Stomach smooth muscle (tissue), 2 donors: Measurements from ENCODE around the gene PROSER2.

ENCODE experiments used
- H3K27ac ChIP-seq: one replicate; pipeline ENCODE4 v1.7.0; 2013; ENCODE audit warnings: mild to moderate bottlenecking, low read length, inconsistent platforms
- H3K27me3 ChIP-seq, 2 donors: one replicate each; pipeline ENCODE4 v1.7.0; 2013; ENCODE audit warnings: low read length in 2 of 2; ENCODE audit not compliant: insufficient read depth in 2 of 2, control insufficient read depth in 1 of 2
- H3K36me3 ChIP-seq, 2 donors: one replicate each; pipeline ENCODE4 v1.7.0; 2013; ENCODE audit warnings: low read length in 2 of 2; ENCODE audit not compliant: control insufficient read depth in 2 of 2, insufficient read depth in 2 of 2
- H3K4me1 ChIP-seq: one replicate; pipeline ENCODE4 v1.7.0; 2013; ENCODE audit warnings: low read length; ENCODE audit not compliant: control insufficient read depth, insufficient read depth
- H3K4me3 ChIP-seq, 2 donors: one replicate each; pipeline ENCODE4 v1.7.0; 2013; ENCODE audit warnings: low read length in 2 of 2
- H3K9ac ChIP-seq, 2 donors: one replicate each; pipeline ENCODE4 v1.7.0; 2013; ENCODE audit warnings: low read length in 2 of 2, mild to moderate bottlenecking in 1 of 2
- H3K9me3 ChIP-seq, 2 donors: one replicate each; pipeline ENCODE4 v1.7.0; 2013; ENCODE audit warnings: low read length in 2 of 2; ENCODE audit not compliant: control insufficient read depth in 2 of 2
- donor health status: healthy.
- donor health status: Pancreatic carcinoma.

Gene PROSER2

DNA sequence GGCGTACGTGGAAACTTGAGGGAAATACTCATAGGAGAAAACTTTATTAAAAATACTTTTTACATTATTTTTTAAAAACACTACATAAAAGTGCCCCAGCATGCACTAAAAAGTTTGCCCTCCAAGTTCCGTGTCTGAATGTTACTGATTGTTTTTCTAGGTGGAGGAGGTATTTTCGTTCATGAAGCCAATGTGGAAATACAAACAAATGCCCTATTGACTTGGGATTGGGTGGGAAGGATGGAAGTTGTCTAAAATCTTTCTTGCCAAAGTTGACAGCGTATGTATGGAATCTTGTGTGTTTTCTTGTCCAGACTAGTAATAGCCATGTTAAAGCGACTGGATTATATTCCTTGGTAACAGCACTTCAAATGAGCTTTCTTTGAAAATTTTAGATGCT, 1.2 kb downstream of the PROSER2 start:
- Histone ChIP-seq H3K27ac (no peak overlapping the region), H3K9me3 (no peaks in the 10 kb centered on the region), H3K27me3 (peaks cover 16 to 28% of the 10 kb centered on the region in 2 donors), H3K36me3 (no peaks in the 10 kb centered on the region), H3K4me1 (peaks cover 9% of the 10 kb centered on the region), H3K4me3 (no peak overlapping the region), H3K9ac (no peak overlapping the region)

DNA sequence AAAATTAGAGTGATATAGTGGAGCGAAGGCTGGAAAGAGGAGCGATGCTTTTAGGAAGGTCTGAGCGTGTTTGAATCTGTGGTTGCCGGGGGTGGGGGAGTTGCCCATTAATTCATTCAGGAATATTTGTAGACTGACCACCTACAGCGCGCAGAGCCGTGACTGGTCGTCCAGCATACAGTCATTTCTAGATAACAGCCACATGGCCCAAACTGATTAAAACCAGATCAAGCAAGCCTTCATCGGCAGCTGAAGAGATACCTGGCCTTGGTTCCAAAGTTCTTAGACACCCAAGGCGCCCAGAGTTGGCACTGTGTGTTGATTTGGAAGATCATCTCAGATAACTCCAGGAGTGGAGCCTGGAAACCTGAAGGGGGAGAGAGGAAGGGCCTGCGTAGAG, 1.7 kb downstream of the PROSER2 start:
- H3K9ac ChIP-seq, result no peak overlapping the region
- H3K4me1 ChIP-seq, result peaks cover 9% of the 10 kb centered on the region
- no peaks in the 10 kb centered on the region for H3K36me3 ChIP-seq
- no peak overlapping the region for H3K4me3 ChIP-seq
- no peaks in the 10 kb centered on the region for H3K9me3 ChIP-seq
- peaks cover 16 to 28% of the 10 kb centered on the region in 2 donors for H3K27me3 ChIP-seq
- H3K27ac ChIP-seq, result no peak overlapping the region

DNA sequence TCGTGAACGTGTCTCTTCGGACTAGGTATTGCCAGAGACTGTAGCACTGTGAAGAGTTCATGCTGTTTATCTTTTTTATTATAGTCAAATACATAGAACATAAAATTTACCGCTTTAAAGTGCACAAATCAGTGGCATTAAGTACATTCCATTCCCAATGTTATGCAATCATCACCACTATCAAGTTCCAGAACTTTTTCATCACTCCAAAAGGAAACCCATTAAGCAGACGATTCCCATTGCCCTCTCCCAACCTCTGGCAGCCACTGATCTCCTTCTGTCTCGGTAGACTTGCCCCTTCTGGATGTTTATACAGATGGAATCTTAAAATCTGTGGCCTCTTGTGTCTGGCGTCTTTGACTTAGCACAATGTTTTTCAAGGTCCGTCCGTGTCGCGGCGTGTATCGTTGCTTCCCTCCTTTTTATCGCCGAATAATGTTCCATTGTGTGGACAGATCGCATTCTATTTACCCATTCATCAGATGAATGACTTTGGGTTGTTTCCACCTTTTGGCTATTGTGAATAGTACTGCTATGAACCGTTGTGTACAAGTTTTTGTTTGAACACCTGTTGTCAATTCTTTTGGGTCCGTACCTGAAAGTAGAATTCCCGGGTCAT, 2.7 kb downstream of the PROSER2 start:
- no peak overlapping the region for H3K9ac ChIP-seq
- no peaks in the 10 kb centered on the region for H3K9me3 ChIP-seq
- no peak overlapping the region for H3K4me3 ChIP-seq
- H3K27ac ChIP-seq, result no peak overlapping the region
- H3K36me3 ChIP-seq, result no peaks in the 10 kb centered on the region
- H3K4me1 ChIP-seq, result peaks cover 9% of the 10 kb centered on the region
- H3K27me3 ChIP-seq, result peaks cover 18 to 28% of the 10 kb centered on the region in 2 donors

DNA sequence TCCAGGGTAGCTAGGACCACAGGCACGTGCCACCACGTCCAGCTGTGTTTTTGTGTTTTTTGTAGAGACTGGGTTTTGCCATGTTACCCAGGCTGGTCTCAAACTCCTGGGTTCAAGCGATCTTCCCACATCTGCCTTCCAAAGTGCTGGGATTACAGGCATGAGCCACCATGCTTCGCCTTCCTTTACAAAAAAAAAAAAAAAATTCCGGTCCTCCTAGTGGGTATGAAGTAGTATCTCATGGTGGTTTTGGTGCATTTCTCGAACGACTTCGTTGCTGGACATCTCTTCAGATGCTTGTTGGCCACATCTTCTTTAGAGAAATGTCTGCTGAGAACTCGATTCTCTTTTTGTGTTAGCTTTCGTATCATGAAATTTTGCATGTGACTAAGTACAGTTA, 3.9 kb downstream of the PROSER2 start:
- Histone ChIP-seq H3K4me1 (peaks cover 9% of the 10 kb centered on the region), H3K36me3 (no peaks in the 10 kb centered on the region), H3K9me3 (no peaks in the 10 kb centered on the region), H3K4me3 (no peak overlapping the region), H3K27me3 (peaks cover 18 to 24% of the 10 kb centered on the region in 2 donors), H3K27ac (no peak overlapping the region), H3K9ac (no peak overlapping the region)

DNA sequence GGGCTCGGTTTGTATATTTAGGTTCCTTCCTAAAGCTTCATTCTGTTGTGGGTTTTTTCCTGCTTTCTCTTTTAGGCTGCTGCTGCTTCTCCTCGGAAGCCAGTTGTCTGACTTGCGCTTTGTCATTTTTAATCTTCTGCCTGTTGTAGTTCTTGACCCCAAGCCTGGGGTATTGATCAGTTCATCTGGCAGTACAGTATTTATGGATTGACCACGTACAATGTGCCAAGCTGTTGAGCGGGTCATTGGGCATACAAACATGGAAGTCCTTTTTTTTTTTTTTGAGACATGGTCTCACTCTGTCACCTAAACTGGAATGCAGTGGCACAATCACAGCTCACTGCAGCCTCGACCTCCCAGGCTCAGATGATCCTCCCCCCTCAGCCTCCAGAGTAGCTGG, 4.3 kb downstream of the PROSER2 start:
- no peaks in the 10 kb centered on the region for H3K9me3 ChIP-seq
- H3K36me3 ChIP-seq, result no peaks in the 10 kb centered on the region
- H3K4me1 ChIP-seq, result peaks cover 9% of the 10 kb centered on the region
- H3K9ac ChIP-seq, result no peak overlapping the region
- no peak overlapping the region for H3K4me3 ChIP-seq
- peaks cover 17 to 20% of the 10 kb centered on the region in 2 donors for H3K27me3 ChIP-seq
- H3K27ac ChIP-seq, result no peak overlapping the region

DNA sequence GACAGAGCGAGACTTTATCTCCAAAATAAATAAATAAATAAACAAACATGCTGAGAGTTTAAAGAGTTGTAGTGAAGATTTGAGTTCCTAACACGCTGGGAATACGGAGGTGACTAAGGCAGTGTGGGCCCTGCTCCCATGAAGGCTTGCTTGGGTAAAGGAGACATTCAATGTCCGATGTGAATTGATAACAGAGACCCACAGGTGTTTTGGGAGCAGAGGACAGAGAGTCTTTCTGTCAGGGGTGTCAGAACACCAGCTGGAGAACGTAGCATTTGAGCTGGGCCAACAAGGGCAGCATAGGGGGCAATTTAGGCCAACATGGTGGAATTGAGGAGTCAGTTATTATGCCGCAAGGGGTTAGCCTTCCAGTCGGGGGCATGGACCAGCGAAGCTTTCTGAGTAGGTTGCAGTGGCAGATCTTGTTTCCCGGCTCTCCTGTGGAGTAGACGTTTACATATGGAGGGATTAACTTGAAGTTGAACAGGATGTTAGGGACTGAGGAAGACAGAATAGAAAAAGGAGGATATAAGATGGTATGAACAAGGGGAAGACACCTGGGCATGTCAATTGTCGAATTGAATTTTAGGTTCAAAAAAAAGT, 5.6 kb downstream of the PROSER2 start:
- no peaks in the 10 kb centered on the region for H3K36me3 ChIP-seq

DNA sequence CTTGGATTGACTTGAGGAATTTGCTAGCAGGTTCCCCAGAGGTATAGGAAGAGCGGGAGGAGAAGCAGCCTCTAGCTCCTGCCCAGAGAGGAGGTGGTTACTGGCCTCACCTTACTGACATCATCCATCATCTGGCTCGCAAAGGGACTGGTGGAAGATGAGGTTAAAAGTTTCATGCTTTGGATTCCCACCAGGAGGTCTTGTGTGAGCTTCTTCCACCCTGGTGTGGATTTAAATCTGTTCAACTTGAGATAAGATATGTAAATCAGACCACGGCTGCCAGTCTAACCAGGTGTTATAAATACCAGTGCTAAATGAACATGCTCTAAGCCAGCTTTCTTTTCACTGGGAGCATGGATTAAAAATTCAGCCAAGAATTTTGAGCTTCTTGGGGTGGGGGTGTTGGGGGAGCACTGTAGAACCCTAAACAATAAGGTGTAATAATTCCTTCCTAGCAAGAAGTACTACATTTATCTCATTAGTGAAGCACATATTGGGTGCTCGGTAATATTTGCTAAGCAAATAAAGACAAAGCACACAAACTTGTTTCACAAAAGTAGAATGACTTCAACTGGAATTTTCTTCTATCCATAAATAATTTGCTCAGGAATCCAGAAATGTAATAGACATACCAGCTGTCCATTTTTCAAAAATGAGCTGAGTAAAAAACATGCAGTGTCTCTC, 7.8 kb downstream of the PROSER2 start:
- H3K9me3 ChIP-seq, result no peaks in the 10 kb centered on the region
- no peak overlapping the region for H3K27ac ChIP-seq
- H3K27me3 ChIP-seq, result peaks cover 0 to 7% of the 10 kb centered on the region in 2 donors
- H3K36me3 ChIP-seq, result no peaks in the 10 kb centered on the region
- H3K9ac ChIP-seq, result no peak overlapping the region
- no peak overlapping the region for H3K4me3 ChIP-seq
- no peaks in the 10 kb centered on the region for H3K4me1 ChIP-seq

More for the DNA sequence above, 5.6 kb downstream of the PROSER2 start:
- no peak overlapping the region for H3K4me3 ChIP-seq
- H3K27me3 ChIP-seq, result peaks cover 10 to 16% of the 10 kb centered on the region in 2 donors
- H3K27ac ChIP-seq, result no peak overlapping the region
- H3K9me3 ChIP-seq, result no peaks in the 10 kb centered on the region
- no peak overlapping the region for H3K9ac ChIP-seq
- peaks cover under 1% of the 10 kb centered on the region for H3K4me1 ChIP-seq

DNA sequence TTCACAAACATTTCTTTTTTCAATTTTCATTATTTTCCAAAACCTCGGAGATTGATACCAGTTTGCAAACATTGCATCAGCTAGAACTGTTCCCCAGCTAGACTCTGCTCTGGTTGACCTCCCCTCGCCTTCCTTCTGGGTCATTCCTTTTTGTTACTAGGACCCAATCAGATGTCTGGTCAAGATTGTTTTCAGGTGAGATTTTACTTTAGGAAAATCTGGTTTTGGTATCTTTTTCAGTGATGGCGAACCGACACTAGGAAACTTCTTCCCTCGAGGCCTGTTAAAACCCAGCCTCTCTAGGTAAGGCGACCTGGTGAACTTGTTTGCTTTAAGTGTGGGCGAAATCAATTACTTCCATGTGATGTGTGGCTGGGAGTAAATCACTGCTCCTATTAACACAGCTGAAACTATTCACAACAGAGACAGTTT, 8.4 kb downstream of the PROSER2 start:
- Histone ChIP-seq H3K9me3 (no peaks in the 10 kb centered on the region), H3K9ac (no peak overlapping the region), H3K4me1 (no peaks in the 10 kb centered on the region), H3K36me3 (no peaks in the 10 kb centered on the region), H3K4me3 (no peak overlapping the region), H3K27ac (no peak overlapping the region), H3K27me3 (peaks cover 0 to 7% of the 10 kb centered on the region in 2 donors)

DNA sequence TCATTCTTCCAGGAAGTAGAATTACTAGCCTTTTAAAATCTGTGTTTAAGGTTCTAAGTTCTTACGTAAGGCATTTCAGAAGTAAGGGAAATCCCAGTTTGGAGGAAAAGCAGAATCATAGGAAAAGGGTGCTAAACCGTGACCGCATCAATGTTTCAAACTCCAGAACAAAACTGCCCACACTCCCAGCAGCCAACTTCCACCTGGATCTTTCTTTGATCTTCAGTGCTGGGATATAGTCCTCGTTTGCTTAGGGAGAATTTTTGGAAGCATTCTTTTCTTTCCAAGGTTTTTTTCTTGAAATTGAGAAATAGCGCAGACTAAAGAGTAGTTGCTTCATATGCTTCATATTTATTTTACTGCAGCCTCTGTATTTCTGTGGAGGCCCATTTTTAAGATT, 8.9 kb downstream of the PROSER2 start:
- no peaks in the 10 kb centered on the region for H3K9me3 ChIP-seq
- no peaks in the 10 kb centered on the region for H3K4me1 ChIP-seq
- H3K27me3 ChIP-seq, result peaks cover 0 to 7% of the 10 kb centered on the region in 2 donors
- no peak overlapping the region for H3K27ac ChIP-seq
- H3K4me3 ChIP-seq, result no peak overlapping the region
- H3K36me3 ChIP-seq, result no peaks in the 10 kb centered on the region
- H3K9ac ChIP-seq, result no peak overlapping the region

DNA sequence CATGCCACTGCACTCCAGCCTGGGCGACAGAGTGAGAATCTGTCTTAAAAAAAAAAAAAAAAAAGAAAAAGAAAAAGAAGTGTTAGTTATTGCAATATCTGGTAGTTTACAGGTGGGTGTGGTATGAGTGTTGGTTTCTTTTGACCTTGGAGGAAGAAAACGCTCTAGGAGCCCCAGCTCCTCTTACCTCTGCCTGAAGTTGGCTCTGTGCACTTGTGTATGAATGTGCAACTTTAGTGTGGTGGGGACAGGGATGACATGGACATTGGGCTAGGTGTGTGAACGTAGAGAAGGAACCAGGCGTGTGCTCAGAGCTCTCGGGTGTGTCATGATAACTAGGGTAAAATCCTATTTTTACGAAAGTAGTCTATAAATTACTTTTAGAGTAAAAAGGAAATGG, 11.9 kb downstream of the PROSER2 start:
- Histone ChIP-seq H3K4me3 (no peak overlapping the region), H3K9ac (no peak overlapping the region), H3K27ac (no peak overlapping the region), H3K36me3 (no peaks in the 10 kb centered on the region), H3K27me3 (peaks cover 0 to 2% of the 10 kb centered on the region in 2 donors), H3K9me3 (peaks cover 0 to 2% of the 10 kb centered on the region in 2 donors), H3K4me1 (no peaks in the 10 kb centered on the region)

DNA sequence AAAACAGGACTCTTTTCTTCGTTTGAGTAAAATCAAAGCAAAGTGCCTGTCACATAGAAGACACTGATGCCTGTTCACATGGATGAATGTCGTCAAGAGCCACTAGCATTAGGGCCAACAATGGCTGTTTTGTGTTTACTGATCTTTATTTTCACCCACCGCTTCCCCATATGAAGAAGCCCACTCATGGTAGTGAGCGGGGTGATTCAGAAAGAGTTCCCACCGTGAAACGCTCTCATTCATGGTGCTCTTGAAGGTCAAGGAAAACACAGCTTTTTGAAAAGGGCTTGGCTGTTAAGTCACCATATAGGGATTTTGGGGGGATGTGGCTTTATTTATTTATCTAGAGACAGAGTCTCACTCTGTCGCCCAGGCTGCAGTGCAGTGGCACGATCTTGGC, 12.5 kb downstream of the PROSER2 start:
- Histone ChIP-seq H3K27me3 (peaks cover 0 to under 1% of the 10 kb centered on the region in 2 donors), H3K4me1 (no peaks in the 10 kb centered on the region), H3K9me3 (peaks cover 0 to 2% of the 10 kb centered on the region in 2 donors), H3K36me3 (no peaks in the 10 kb centered on the region), H3K27ac (no peak overlapping the region), H3K4me3 (no peak overlapping the region), H3K9ac (no peak overlapping the region)
